Stimulated activated CD4-positive, alpha-beta T cell treated with anti-CD3 and anti-CD28 coated beads, Interleukin-2, amount 100 ng/mL, for 48 hours (primary cell): Measurements from ENCODE around the gene MRPL41.
"Not testable (repeated sequence)": the region's sequence is repeated elsewhere in the genome, so short reads cannot be mapped to it uniquely, and the experiment has no call there.

ENCODE experiments used
- DNase-seq, 2 donors: peaks; one replicate each; pipeline ENCODE4 v3.0.0-alpha.2; 2020

Gene MRPL41

GRCh38 chr9:137522746-137523455 lies 28.8 kb upstream of the MRPL41 start:
- no peak for DNase-seq

- no peak for DNase-seq
Observed at GRCh38 chr9:137524161-137524980, 27.3 kb upstream of the MRPL41 start.

- DNase-seq = no peak
Observed at GRCh38 chr9:137524981-137525317, 26.7 kb upstream of the MRPL41 start.

- no peak for DNase-seq
Observed at GRCh38 chr9:137530331-137530730, 21.3 kb upstream of the MRPL41 start.

- no peak for DNase-seq
Observed at GRCh38 chr9:137531099-137531765, 20.4 kb upstream of the MRPL41 start.

- DNase-seq = not testable (repeated sequence)
Observed at GRCh38 chr9:137532891-137533468, 18.7 kb upstream of the MRPL41 start.

- no peak for DNase-seq
Observed at GRCh38 chr9:137534256-137535119, 17.2 kb upstream of the MRPL41 start.

- no peak for DNase-seq
Observed at GRCh38 chr9:137535120-137535428, 16.6 kb upstream of the MRPL41 start.

- not testable (repeated sequence) for DNase-seq
Observed at GRCh38 chr9:137536594-137537131, 15.0 kb upstream of the MRPL41 start.

GRCh38 chr9:137538058-137538457 lies 13.6 kb upstream of the MRPL41 start:
- no peak for DNase-seq

- no peak for DNase-seq
Observed at GRCh38 chr9:137540536-137540935, 11.1 kb upstream of the MRPL41 start.

- no peak for DNase-seq
Observed at GRCh38 chr9:137542486-137542885, 9.2 kb upstream of the MRPL41 start.

- DNase-seq = no peak
Observed at GRCh38 chr9:137543237-137543963, 8.3 kb upstream of the MRPL41 start.

- DNase-seq = no peak
Observed at GRCh38 chr9:137544176-137544760, 7.4 kb upstream of the MRPL41 start.

GRCh38 chr9:137545123-137545522 lies 6.6 kb upstream of the MRPL41 start:
- no peak for DNase-seq

GRCh38 chr9:137547687-137548543 lies 3.8 kb upstream of the MRPL41 start:
- no peak for DNase-seq

GRCh38 chr9:137550231-137550621 lies 1.5 kb upstream of the MRPL41 start, which contains the start of gene PNPLA7:
PNPLA7 (minus strand) TSS chr9:137550402; CDS start chr9:137550197, 205 bp downstream.
- peak; percentile 14 to 30 for DNase-seq

GRCh38 chr9:137550958-137551263 lies 768 bp upstream of the MRPL41 start:
- DNase-seq = not testable (repeated sequence)

GRCh38 chr9:137552022-137552768 lies 516 bp downstream of the MRPL41 start:
- DNase-seq = no peak

- DNase-seq = not testable (repeated sequence)
Observed at GRCh38 chr9:137553654-137554053, 2.0 kb downstream of the MRPL41 start.
